ENCODE measurements around the gene KIF23.

- TF ChIP-seq CTCF (IDR thresholded peaks at IDR 0.05) (no peak), ELK1 (IDR thresholded peaks at IDR 0.05; ENCODE audit: low read depth, low read length) (no peak), POLR2AphosphoS2 (conservative IDR thresholded peaks at IDR 0.05; ENCODE audit: low read length) (no peak), USF2 (IDR thresholded peaks at IDR 0.05) (no peak), KDM1A (IDR thresholded peaks at IDR 0.05; ENCODE audit: low read depth) (no peak), RAD21 (conservative IDR thresholded peaks at IDR 0.05 in 1 of 2, IDR thresholded peaks at IDR 0.05 in 1 of 2) (no peak)
These were observed 82.9 kb downstream of the KIF23 start for GRCh38 chr15:69497076-69497475.

All from A549 (cell line).